Mesothelial cell of epicardium (in vitro differentiated cells): ENCODE data around the gene CAMK4. TPM values are rescaled to one million over a fixed set of nuclear protein-coding genes. Genes with fewer than 3 reads are reported as not detected.

ENCODE experiments used
- DNase-seq, 2 experiments: peaks; one replicate each; pipeline ENCODE4 v3.0.0; 2021; ENCODE audit warnings: low spot score in 2 of 2; ENCODE audit not compliant: unreplicated experiment in 2 of 2
- H3K27ac Mint-ChIP-seq: 2 replicates; pipeline ENCODE4 v1.8.0; 2021; ENCODE audit warnings: mixed read lengths
- H3K27me3 Mint-ChIP-seq: 2 replicates; pipeline ENCODE4 v1.8.0; 2021; ENCODE audit warnings: low read depth, mixed read lengths
- H3K36me3 Mint-ChIP-seq: 2 replicates; pipeline ENCODE4 v1.8.0; 2021; ENCODE audit warnings: mixed read lengths
- H3K4me1 Mint-ChIP-seq: 2 replicates; pipeline ENCODE4 v1.8.0; 2021; ENCODE audit warnings: mixed read lengths
- H3K4me3 Mint-ChIP-seq: 2 replicates; pipeline ENCODE4 v1.8.0; 2021; ENCODE audit warnings: mild to moderate bottlenecking, moderate library complexity, mixed read lengths
- H3K9me3 Mint-ChIP-seq: 2 replicates; pipeline ENCODE4 v1.8.0; 2021; ENCODE audit warnings: mixed read lengths
- total RNA-seq: library from RNA; stranded (reverse); gene quantifications from 3 replicates; pipeline ENCODE4 v1.2.1, GENCODE V29; 2021
- TF ChIP-seq, protein P1 (sequence below): fragments of 200-600 bp; sonication (generic); IDR thresholded peaks from one replicate; pipeline ENCODE4 v1.5.0; 2021; ENCODE audit warnings: antibody characterized with exemption; ENCODE audit not compliant: unreplicated experiment

CAMK4 gene
- total RNA-seq, 1 donor from 2014 or later = 13.3 TPM

DNA sequence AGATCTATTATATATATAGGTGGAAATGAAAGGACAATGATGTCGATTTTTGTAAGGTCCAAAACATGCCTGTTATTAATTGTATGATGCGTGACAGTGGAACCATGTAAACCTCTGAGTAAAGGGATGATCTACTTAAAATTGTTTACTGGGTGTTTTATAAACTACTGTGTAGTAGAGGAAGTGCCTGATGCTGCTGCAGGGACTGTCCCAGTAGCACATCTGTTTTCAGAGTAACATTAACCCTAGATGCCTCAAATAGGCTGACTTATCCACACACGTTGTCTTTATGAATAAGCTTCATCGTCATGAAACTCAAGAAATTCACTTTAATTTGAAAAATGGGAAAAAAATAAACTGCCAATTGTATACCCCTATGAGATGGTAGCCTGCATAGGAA lies 1.7 kb downstream of the CAMK4 start:
- no peak for DNase-seq
- H3K4me3 Mint-ChIP-seq = no peak overlapping the region

DNA sequence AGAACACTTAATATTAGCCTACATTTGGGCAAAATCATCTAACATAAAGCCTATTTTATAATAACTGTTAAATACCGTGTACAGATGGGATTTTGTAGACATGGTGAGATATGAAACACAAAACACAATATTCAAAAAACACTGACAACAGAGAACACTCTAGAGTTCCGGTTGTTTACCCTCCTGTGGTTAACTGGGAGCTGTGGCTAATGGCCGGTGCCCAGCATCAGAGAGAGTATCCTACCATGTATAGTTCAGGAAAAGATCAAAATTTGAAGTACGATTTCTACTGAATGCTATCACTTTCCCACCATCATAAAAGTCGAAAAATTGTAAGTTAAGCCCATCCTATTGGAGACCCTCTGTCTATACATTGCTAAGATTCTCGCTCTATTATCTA lies 2.4 kb downstream of the CAMK4 start:
- TF ChIP-seq, protein P1, sequence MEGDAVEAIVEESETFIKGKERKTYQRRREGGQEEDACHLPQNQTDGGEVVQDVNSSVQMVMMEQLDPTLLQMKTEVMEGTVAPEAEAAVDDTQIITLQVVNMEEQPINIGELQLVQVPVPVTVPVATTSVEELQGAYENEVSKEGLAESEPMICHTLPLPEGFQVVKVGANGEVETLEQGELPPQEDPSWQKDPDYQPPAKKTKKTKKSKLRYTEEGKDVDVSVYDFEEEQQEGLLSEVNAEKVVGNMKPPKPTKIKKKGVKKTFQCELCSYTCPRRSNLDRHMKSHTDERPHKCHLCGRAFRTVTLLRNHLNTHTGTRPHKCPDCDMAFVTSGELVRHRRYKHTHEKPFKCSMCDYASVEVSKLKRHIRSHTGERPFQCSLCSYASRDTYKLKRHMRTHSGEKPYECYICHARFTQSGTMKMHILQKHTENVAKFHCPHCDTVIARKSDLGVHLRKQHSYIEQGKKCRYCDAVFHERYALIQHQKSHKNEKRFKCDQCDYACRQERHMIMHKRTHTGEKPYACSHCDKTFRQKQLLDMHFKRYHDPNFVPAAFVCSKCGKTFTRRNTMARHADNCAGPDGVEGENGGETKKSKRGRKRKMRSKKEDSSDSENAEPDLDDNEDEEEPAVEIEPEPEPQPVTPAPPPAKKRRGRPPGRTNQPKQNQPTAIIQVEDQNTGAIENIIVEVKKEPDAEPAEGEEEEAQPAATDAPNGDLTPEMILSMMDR = no peak
- Mint-ChIP-seq H3K4me1 (peaks cover 16% of the 10 kb centered on the region), H3K27ac (no peak overlapping the region)

More for the DNA sequence above, 1.7 kb downstream of the CAMK4 start:
- Mint-ChIP-seq H3K27ac (no peak overlapping the region), H3K9me3 (no peaks in the 10 kb centered on the region), H3K27me3 (peaks cover 43% of the 10 kb centered on the region), H3K4me1 (peaks cover 16% of the 10 kb centered on the region), H3K36me3 (peaks cover 1% of the 10 kb centered on the region)
- TF ChIP-seq, protein P1 = no peak

DNA sequence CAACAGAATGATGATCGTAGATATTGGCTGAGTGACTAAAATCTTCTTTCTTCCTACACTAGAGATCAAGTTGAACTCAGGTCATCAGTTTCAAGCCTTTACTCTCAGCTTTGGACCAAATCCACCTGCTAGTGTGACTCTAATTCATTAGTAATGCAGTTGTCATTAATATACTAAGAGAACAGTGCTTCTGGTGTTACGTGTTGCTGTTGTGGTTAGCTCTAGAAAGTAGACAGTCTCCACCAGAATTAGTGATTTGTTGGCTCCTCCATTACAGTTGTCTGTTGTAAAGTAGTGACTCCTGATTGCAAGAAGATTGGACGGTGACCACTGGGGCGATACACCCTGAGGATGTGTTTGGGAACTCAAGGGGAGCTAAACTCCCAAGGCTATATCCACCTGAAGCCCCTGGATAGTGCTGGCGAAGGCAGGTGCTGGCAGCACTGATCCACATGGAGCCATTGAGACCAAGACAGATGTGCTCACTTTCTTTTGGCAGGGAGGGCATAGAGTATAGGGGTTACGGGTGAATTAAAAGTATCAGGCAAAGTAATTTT lies 3.1 kb downstream of the CAMK4 start:
- H3K27me3 Mint-ChIP-seq = peaks cover 43% of the 10 kb centered on the region
- H3K4me3 Mint-ChIP-seq = no peak overlapping the region
- TF ChIP-seq, protein P1 = no peak
- H3K9me3 Mint-ChIP-seq = no peaks in the 10 kb centered on the region
- no peak overlapping the region for H3K27ac Mint-ChIP-seq
- no peak for DNase-seq
- peaks cover 1% of the 10 kb centered on the region for H3K36me3 Mint-ChIP-seq
- H3K4me1 Mint-ChIP-seq = peaks cover 16% of the 10 kb centered on the region

More for the DNA sequence above, 2.4 kb downstream of the CAMK4 start:
- Mint-ChIP-seq H3K27me3 (peaks cover 43% of the 10 kb centered on the region), H3K36me3 (peaks cover 1% of the 10 kb centered on the region), H3K4me3 (no peak overlapping the region), H3K9me3 (no peaks in the 10 kb centered on the region)
- DNase-seq = no peak

DNA sequence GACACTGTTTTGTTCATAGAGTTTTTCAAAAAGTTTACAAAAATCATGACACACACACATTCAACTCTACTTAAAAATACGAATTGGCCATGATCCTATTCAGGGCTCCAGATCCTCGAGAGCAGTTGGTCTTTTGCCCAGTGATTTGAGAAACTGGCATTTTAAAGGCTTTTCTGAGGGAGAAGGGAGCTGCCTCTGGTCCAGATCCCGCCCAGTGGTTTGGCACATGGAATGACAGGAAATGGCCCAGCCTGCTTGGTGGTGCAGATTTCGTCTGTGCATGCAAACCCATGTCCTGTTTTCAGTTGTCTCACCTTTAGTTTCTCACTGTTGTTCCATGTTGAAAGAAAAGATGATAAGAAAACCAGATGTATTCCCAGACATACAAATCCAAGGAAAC lies 3.6 kb downstream of the CAMK4 start:
- TF ChIP-seq, protein P1 = no peak
- H3K27me3 Mint-ChIP-seq = peaks cover 43% of the 10 kb centered on the region
- H3K27ac Mint-ChIP-seq = no peak overlapping the region
- no peaks in the 10 kb centered on the region for H3K9me3 Mint-ChIP-seq
- peaks cover 16% of the 10 kb centered on the region for H3K4me1 Mint-ChIP-seq
- no peak for DNase-seq
- peaks cover 1% of the 10 kb centered on the region for H3K36me3 Mint-ChIP-seq
- H3K4me3 Mint-ChIP-seq = no peak overlapping the region

DNA sequence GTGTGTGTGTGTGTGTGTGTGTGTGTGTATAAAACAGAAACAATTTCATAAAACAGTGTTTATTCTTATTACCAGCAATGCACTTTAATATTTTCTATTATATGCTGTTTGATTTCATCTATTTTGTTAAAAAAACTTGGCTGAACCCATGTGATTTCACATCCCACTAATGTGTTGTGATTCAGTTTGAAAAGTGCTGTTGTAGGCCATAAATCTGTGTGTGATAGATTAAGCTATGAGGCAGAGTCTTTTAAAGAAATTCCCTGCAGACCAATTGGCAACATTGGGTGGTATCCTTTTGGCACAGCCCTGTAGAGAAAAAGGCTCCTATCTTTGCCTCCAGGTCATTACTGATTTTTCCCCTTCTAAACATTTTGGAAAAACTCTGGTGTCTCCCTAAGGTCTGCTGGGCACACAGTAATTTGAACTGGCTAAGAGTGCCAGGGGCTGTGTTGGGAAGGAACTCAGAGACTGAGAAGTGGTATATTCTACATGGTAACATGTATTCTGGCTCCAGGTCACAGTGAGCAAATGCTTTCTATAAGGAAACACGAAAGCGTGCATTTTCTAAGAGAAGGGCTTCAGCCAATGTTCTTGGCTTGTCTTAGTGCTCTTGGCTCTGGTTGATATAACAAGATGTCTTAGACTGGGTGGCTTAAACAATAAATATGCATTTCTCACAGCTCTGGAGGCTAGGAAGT lies 4.5 kb downstream of the CAMK4 start:
- Mint-ChIP-seq H3K4me1 (peaks cover 9% of the 10 kb centered on the region), H3K27me3 (peaks cover 43% of the 10 kb centered on the region), H3K4me3 (no peak overlapping the region), H3K9me3 (no peaks in the 10 kb centered on the region), H3K27ac (no peak overlapping the region), H3K36me3 (peaks cover 1% of the 10 kb centered on the region)
- TF ChIP-seq, protein P1 = no peak
- no peak for DNase-seq
